ENCODE results near the gene KCNA1.

KCNA1 gene

GRCh38 chr12:4939418-4940023 is 29.8 kb downstream of the KCNA1 start:
- no peak overlapping the region for H3K4me3 ChIP-seq (ENCODE audit: low read length)
- H3K36me3 ChIP-seq (ENCODE audit: control insufficient read depth, insufficient read depth, low read length), result no peaks in the 10 kb centered on the region
- no peak overlapping the region for H3K27ac ChIP-seq (ENCODE audit: low read length)
- H3K9me3 ChIP-seq (ENCODE audit: control insufficient read depth, insufficient read depth, low read length), result no peaks in the 10 kb centered on the region
- DNase-seq (ENCODE audit: low read depth, low spot score), result no peak
- no CpG with 5 or more reads among the region's 16 CpGs for WGBS (ENCODE audit: insufficient coverage, insufficient read length)
- H3K4me1 ChIP-seq (ENCODE audit: control insufficient read depth, insufficient read depth, low read length), result no peaks in the 10 kb centered on the region
- H3K27me3 ChIP-seq (ENCODE audit: control insufficient read depth, insufficient read depth, low read length), result no peaks in the 10 kb centered on the region; the same call in 1 of the 2 replicates

GRCh38 chr12:4943067-4943937 is 33.6 kb downstream of the KCNA1 start:
- WGBS (ENCODE audit: insufficient coverage, insufficient read length), result no CpG with 5 or more reads among the region's 10 CpGs
- Histone ChIP-seq H3K27me3 (ENCODE audit: control insufficient read depth, insufficient read depth, low read length) (no peaks in the 10 kb centered on the region), H3K9me3 (ENCODE audit: control insufficient read depth, insufficient read depth, low read length) (no peaks in the 10 kb centered on the region), H3K27ac (ENCODE audit: low read length) (no peak overlapping the region), H3K36me3 (ENCODE audit: control insufficient read depth, insufficient read depth, low read length) (no peaks in the 10 kb centered on the region), H3K4me1 (ENCODE audit: control insufficient read depth, insufficient read depth, low read length) (no peaks in the 10 kb centered on the region), H3K4me3 (ENCODE audit: low read length) (no peak overlapping the region)
- DNase-seq (ENCODE audit: low read depth, low spot score), result no peak

DNA sequence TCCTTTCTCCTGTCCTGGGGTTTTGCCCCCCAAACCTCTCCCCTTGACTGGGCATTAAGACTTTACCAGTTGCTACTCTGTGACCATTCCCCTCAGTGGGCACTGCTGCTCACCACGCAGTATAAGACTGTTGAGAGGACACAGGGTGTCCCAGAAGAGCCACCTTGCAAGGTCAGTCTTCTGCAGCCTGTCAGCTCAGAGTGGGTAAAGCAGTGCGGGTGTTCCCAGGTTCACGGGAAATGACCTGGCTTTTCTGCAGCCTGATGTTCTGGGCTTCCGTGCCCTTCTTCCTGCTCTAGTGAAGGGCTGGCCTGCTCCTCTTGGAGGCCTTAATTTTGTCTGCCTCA is 34.2 kb downstream of the KCNA1 start:
- WGBS (ENCODE audit: insufficient coverage, insufficient read length), result no CpG with 5 or more reads among the region's 4 CpGs
- no peaks in the 10 kb centered on the region for H3K27me3 ChIP-seq (ENCODE audit: control insufficient read depth, insufficient read depth, low read length)
- DNase-seq (ENCODE audit: low read depth, low spot score), result no peak
- no peak overlapping the region for H3K4me3 ChIP-seq (ENCODE audit: low read length)
- H3K9me3 ChIP-seq (ENCODE audit: control insufficient read depth, insufficient read depth, low read length), result no peaks in the 10 kb centered on the region
- H3K27ac ChIP-seq (ENCODE audit: low read length), result no peak overlapping the region
- no peaks in the 10 kb centered on the region for H3K4me1 ChIP-seq (ENCODE audit: control insufficient read depth, insufficient read depth, low read length)
- no peaks in the 10 kb centered on the region for H3K36me3 ChIP-seq (ENCODE audit: control insufficient read depth, insufficient read depth, low read length)

DNA sequence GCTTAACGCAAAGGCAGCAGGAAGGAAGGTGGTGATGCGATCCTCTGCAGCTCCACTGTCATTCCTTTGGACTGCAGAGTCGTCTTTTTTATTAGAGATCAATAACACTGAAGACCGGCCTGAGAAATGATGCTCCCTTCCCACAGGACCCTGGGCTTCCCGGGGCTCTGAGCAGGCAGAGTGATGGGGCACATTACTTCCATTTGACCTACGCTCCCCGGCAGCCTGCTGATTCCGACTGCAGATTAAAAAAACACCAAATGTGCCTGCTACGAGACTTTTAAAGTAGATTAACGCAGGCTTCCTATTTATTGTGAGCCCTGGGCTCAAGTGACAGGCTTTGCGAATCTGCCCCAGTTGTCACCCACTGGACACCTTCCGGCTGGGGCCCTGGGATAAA is 37.5 kb downstream of the KCNA1 start:
- Histone ChIP-seq H3K27me3 (ENCODE audit: control insufficient read depth, insufficient read depth, low read length) (no peaks in the 10 kb centered on the region; the same call in 1 of the 2 replicates), H3K36me3 (ENCODE audit: control insufficient read depth, insufficient read depth, low read length) (no peaks in the 10 kb centered on the region), H3K27ac (ENCODE audit: low read length) (no peak overlapping the region), H3K4me3 (ENCODE audit: low read length) (no peak overlapping the region), H3K4me1 (ENCODE audit: control insufficient read depth, insufficient read depth, low read length) (no peaks in the 10 kb centered on the region), H3K9me3 (ENCODE audit: control insufficient read depth, insufficient read depth, low read length) (no peaks in the 10 kb centered on the region)
- DNase-seq (ENCODE audit: low read depth, low spot score), result no peak
- no CpG with 5 or more reads among the region's 12 CpGs for WGBS (ENCODE audit: insufficient coverage, insufficient read length)

DNA sequence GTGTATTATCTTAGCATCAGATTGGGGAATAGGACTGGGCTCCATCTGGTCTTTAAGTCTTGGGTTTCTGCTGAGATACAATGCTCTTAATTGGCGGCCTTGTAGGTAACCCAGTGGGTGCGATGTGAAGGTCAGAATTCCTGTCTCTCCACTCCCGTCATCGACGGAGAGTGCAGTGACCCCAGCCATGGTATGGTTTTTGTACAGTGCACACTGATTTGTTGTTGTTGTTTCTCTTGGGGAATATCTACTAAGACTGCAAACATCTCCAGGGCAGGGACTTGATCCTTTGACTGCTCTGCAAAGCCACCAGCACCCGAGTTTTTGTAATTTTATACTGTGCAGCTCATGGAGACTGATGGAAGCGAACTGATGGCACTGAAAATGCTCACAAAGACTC is 41.4 kb downstream of the KCNA1 start:
- DNase-seq (ENCODE audit: low read depth, low spot score), result no peak
- Histone ChIP-seq H3K4me3 (ENCODE audit: low read length) (no peak overlapping the region), H3K36me3 (ENCODE audit: control insufficient read depth, insufficient read depth, low read length) (no peaks in the 10 kb centered on the region), H3K27ac (ENCODE audit: low read length) (no peak overlapping the region), H3K4me1 (ENCODE audit: control insufficient read depth, insufficient read depth, low read length) (no peaks in the 10 kb centered on the region), H3K9me3 (ENCODE audit: control insufficient read depth, insufficient read depth, low read length) (no peaks in the 10 kb centered on the region), H3K27me3 (ENCODE audit: control insufficient read depth, insufficient read depth, low read length) (peaks cover 6% of the 10 kb centered on the region; the same call in 1 of the 2 replicates)
- no CpG with 5 or more reads among the region's 7 CpGs for WGBS (ENCODE audit: insufficient coverage, insufficient read length)

DNA sequence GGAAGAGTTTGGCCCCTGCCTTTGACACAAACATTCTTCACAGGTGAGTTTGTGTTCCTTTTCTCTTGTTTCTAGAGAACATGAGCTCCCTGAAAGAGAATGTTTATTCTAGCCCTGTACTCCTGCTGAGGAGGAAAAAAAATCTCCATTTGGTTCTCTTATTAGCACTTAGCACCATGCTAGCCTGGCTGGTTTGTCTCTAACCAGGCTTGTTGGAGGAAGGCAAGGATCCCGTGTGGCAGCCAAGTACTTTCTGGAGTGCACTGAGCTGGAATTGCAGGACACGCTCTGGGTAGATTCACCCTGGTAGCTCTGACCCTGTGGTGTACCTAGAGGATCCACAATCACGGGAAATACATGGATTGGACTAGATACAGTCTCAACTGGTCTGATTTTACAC is 41.9 kb downstream of the KCNA1 start:
- H3K27me3 ChIP-seq (ENCODE audit: control insufficient read depth, insufficient read depth, low read length), result peaks cover 6% of the 10 kb centered on the region; the same call in 1 of the 2 replicates
- WGBS (ENCODE audit: insufficient coverage, insufficient read length), result no CpG with 5 or more reads among the region's 3 CpGs
- H3K36me3 ChIP-seq (ENCODE audit: control insufficient read depth, insufficient read depth, low read length), result no peaks in the 10 kb centered on the region
- H3K27ac ChIP-seq (ENCODE audit: low read length), result no peak overlapping the region
- no peak overlapping the region for H3K4me3 ChIP-seq (ENCODE audit: low read length)
- no peaks in the 10 kb centered on the region for H3K4me1 ChIP-seq (ENCODE audit: control insufficient read depth, insufficient read depth, low read length)
- DNase-seq (ENCODE audit: low read depth, low spot score), result no peak
- H3K9me3 ChIP-seq (ENCODE audit: control insufficient read depth, insufficient read depth, low read length), result no peaks in the 10 kb centered on the region

- H3K27ac ChIP-seq (ENCODE audit: low read length), result no peak overlapping the region
- DNase-seq (ENCODE audit: low read depth, low spot score), result no peak
- H3K4me3 ChIP-seq (ENCODE audit: low read length), result no peak overlapping the region
- H3K27me3 ChIP-seq (ENCODE audit: control insufficient read depth, insufficient read depth, low read length), result peaks cover 6% of the 10 kb centered on the region; the same call in 1 of the 2 replicates
- H3K36me3 ChIP-seq (ENCODE audit: control insufficient read depth, insufficient read depth, low read length), result no peaks in the 10 kb centered on the region
- WGBS (ENCODE audit: insufficient coverage, insufficient read length), result no CpG with 5 or more reads among the region's 10 CpGs
- H3K9me3 ChIP-seq (ENCODE audit: control insufficient read depth, insufficient read depth, low read length), result no peaks in the 10 kb centered on the region
- H3K4me1 ChIP-seq (ENCODE audit: control insufficient read depth, insufficient read depth, low read length), result no peaks in the 10 kb centered on the region
These were observed 45.1 kb downstream of the KCNA1 start for GRCh38 chr12:4954621-4955354.

DNA sequence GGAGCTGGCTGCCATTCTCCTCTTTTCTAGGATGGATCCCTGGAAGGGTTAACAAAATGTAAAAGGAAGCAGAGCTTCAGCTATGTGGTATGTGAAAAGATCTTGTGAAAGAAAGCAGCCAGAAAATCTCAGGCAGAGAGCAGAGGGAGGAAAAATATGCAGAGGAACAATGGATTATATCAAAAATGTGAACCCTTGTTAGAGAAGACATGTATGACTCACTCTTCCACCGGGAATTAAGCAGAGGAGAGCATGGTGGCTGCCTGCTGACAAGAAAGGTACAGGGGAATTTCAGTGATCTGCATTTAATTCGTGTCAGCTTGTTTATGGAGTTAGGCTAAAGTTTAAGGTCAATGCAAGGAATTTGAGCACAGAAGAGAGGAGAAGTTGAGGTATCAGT is 46.3 kb downstream of the KCNA1 start:
- H3K27me3 ChIP-seq (ENCODE audit: control insufficient read depth, insufficient read depth, low read length), result peaks cover 6% of the 10 kb centered on the region; the same call in 1 of the 2 replicates
- H3K4me1 ChIP-seq (ENCODE audit: control insufficient read depth, insufficient read depth, low read length), result no peaks in the 10 kb centered on the region
- DNase-seq (ENCODE audit: low read depth, low spot score), result no peak
- no peaks in the 10 kb centered on the region for H3K36me3 ChIP-seq (ENCODE audit: control insufficient read depth, insufficient read depth, low read length)
- WGBS (ENCODE audit: insufficient coverage, insufficient read length), result no CpG with 5 or more reads among the region's 2 CpGs
- H3K4me3 ChIP-seq (ENCODE audit: low read length), result no peak overlapping the region
- no peak overlapping the region for H3K27ac ChIP-seq (ENCODE audit: low read length)
- no peaks in the 10 kb centered on the region for H3K9me3 ChIP-seq (ENCODE audit: control insufficient read depth, insufficient read depth, low read length)

DNA sequence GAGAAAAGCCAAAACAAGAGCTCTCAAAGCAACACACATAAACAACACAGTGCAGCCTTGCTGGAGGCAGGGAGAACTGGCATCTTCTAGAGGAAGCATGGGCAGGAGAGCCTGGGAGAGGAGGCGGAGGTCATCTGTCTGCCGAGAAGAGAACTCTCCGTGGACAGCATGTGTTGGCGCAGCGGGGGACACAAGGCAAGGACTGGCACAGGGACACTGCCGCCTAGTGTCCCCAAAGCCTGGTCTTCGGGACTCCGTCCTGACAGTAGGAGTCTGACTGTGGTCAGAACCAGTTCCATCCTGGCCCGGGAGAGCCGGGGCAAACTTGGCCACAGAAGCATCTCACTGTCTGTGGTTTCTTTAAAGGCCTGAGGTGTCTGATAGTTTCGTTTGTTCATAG is 47.3 kb downstream of the KCNA1 start:
- Histone ChIP-seq H3K36me3 (ENCODE audit: control insufficient read depth, insufficient read depth, low read length) (no peaks in the 10 kb centered on the region), H3K9me3 (ENCODE audit: control insufficient read depth, insufficient read depth, low read length) (no peaks in the 10 kb centered on the region), H3K4me1 (ENCODE audit: control insufficient read depth, insufficient read depth, low read length) (no peaks in the 10 kb centered on the region), H3K27me3 (ENCODE audit: control insufficient read depth, insufficient read depth, low read length) (peaks cover 6% of the 10 kb centered on the region; the same call in 1 of the 2 replicates), H3K4me3 (ENCODE audit: low read length) (no peak overlapping the region; the same call in 1 of the 2 replicates), H3K27ac (ENCODE audit: low read length) (no peak overlapping the region)
- no peak for DNase-seq (ENCODE audit: low read depth, low spot score)
- WGBS (ENCODE audit: insufficient coverage, insufficient read length), result no CpG with 5 or more reads among the region's 11 CpGs

- no peak for DNase-seq (ENCODE audit: low read depth, low spot score)
- no peaks in the 10 kb centered on the region for H3K4me1 ChIP-seq (ENCODE audit: control insufficient read depth, insufficient read depth, low read length)
- no peaks in the 10 kb centered on the region for H3K36me3 ChIP-seq (ENCODE audit: control insufficient read depth, insufficient read depth, low read length)
- no peak overlapping the region for H3K27ac ChIP-seq (ENCODE audit: low read length)
- H3K27me3 ChIP-seq (ENCODE audit: control insufficient read depth, insufficient read depth, low read length), result peaks cover 3% of the 10 kb centered on the region; the same call in 1 of the 2 replicates
- no peak overlapping the region for H3K4me3 ChIP-seq (ENCODE audit: low read length)
- no CpG with 5 or more reads among the region's 5 CpGs for WGBS (ENCODE audit: insufficient coverage, insufficient read length)
- no peaks in the 10 kb centered on the region for H3K9me3 ChIP-seq (ENCODE audit: control insufficient read depth, insufficient read depth, low read length)
These were observed 48.1 kb downstream of the KCNA1 start for GRCh38 chr12:4957761-4958160.

Data from iPS DF 6.9 (cell line).